WTC11 (cell line): ENCODE data around the gene HMGCL. TPM values are rescaled to one million over a fixed set of nuclear protein-coding genes. Genes with fewer than 3 reads are reported as not detected.

Source experiments
- ATAC-seq: fragments of 200-7000 bp; cut with Tn5 transposase; 2 replicates; pipeline ENCODE4 v1.10.0; 2021; ENCODE audit warnings: mild to moderate bottlenecking, moderate library complexity
- CTCF ChIA-PET: fragments of 300-600 bp; sonication (Branson Sonifier 250); formaldehyde crosslinking; loops from one replicate; lab custom pipeline; 2021; ENCODE audit warnings: antibody characterized with exemption; lab: Charles Lee
- POLR2A ChIA-PET: fragments of 350-600 bp; sonication (Branson Sonifier 250); formaldehyde crosslinking; loops from one replicate; lab custom pipeline; 2021; ENCODE audit warnings: antibody characterized with exemption; lab: Charles Lee
- DNase-seq: peaks from one replicate; pipeline ENCODE4 v3.0.0; 2021; ENCODE audit warnings: low spot score
- H3K27ac Mint-ChIP-seq: 2 replicates; pipeline ENCODE4 v1.8.0; 2021; ENCODE audit warnings: mixed read lengths
- H3K27me3 Mint-ChIP-seq: 2 replicates; pipeline ENCODE4 v1.8.0; 2021; ENCODE audit warnings: low read depth, mild to moderate bottlenecking, moderate library complexity, mixed read lengths
- H3K36me3 Mint-ChIP-seq: 2 replicates; pipeline ENCODE4 v1.8.0; 2021; ENCODE audit warnings: mixed read lengths
- H3K4me1 Mint-ChIP-seq: 2 replicates; pipeline ENCODE4 v1.8.0; 2022; ENCODE audit warnings: mixed read lengths
- H3K4me3 Mint-ChIP-seq: 2 replicates; pipeline ENCODE4 v1.8.0; 2021; ENCODE audit warnings: mild to moderate bottlenecking, moderate library complexity, mixed read lengths
- H3K9me3 Mint-ChIP-seq: 2 replicates; pipeline ENCODE4 v1.8.0; 2021; ENCODE audit warnings: mixed read lengths
- AFF4 ChIP-seq: sonication (generic); formaldehyde crosslinking; IDR thresholded peaks from 2 replicates; pipeline ENCODE4 v1.8.1; 2023; ENCODE audit warnings: mild to moderate bottlenecking, missing genetic modification reagents, borderline replicate concordance
- ARID4B ChIP-seq: sonication (generic); formaldehyde crosslinking; IDR thresholded peaks from 2 replicates; pipeline ENCODE4 v1.8.0; 2023; ENCODE audit warnings: missing genetic modification reagents, mild to moderate bottlenecking, borderline replicate concordance
- ATF6 ChIP-seq: sonication (generic); formaldehyde crosslinking; IDR thresholded peaks from 2 replicates; pipeline ENCODE4 v1.8.1; 2023; ENCODE audit warnings: mild to moderate bottlenecking, missing genetic modification reagents
- E2F1 ChIP-seq: sonication (generic); formaldehyde crosslinking; IDR thresholded peaks from 2 replicates; pipeline ENCODE4 v1.8.0; 2022; ENCODE audit warnings: mild to moderate bottlenecking, missing genetic modification reagents
- GABPB1 ChIP-seq: sonication (generic); formaldehyde crosslinking; IDR thresholded peaks from 2 replicates; pipeline ENCODE4 v1.8.1; 2023; ENCODE audit warnings: mild to moderate bottlenecking, missing genetic modification reagents
- GRHL2 ChIP-seq: fragments of 250-450 bp; sonication (Bioruptor Pico); IDR thresholded peaks from 2 replicates; pipeline ENCODE4 v1.8.0; 2022; ENCODE audit warnings: mild to moderate bottlenecking, moderate library complexity; ENCODE audit not compliant: insufficient replicate concordance, severe bottlenecking
- GTF2I ChIP-seq: fragments of 250-450 bp; sonication (Bioruptor Pico); conservative IDR thresholded peaks from 2 replicates; pipeline ENCODE4 v1.4.0; 2021; ENCODE audit warnings: mild to moderate bottlenecking
- IRF1 ChIP-seq: sonication (generic); formaldehyde crosslinking; IDR thresholded peaks from 2 replicates; pipeline ENCODE4 v1.8.0; 2023; ENCODE audit warnings: missing genetic modification reagents
- JAZF1 ChIP-seq: fragments of 250-450 bp; sonication (Bioruptor Pico); IDR thresholded peaks from 2 replicates; pipeline ENCODE4 v1.9.0; 2021; ENCODE audit warnings: moderate library complexity, mild to moderate bottlenecking, inconsistent platforms
- NR1H2 ChIP-seq: sonication (generic); formaldehyde crosslinking; IDR thresholded peaks from 2 replicates; pipeline ENCODE4 v1.9.0; 2021; ENCODE audit warnings: mild to moderate bottlenecking, moderate library complexity, missing genetic modification reagents
- PRDM15 ChIP-seq: sonication (generic); formaldehyde crosslinking; IDR thresholded peaks from 2 replicates; pipeline ENCODE4 v1.8.0; 2022; ENCODE audit warnings: missing genetic modification reagents
- SMAD3 ChIP-seq: sonication (generic); formaldehyde crosslinking; IDR thresholded peaks from 2 replicates; pipeline ENCODE4 v1.8.0; 2022; ENCODE audit warnings: missing genetic modification reagents, mild to moderate bottlenecking, borderline replicate concordance
- SMAD4 ChIP-seq: sonication (generic); formaldehyde crosslinking; IDR thresholded peaks from 2 replicates; pipeline ENCODE4 v1.8.0; 2022; ENCODE audit warnings: mild to moderate bottlenecking, missing genetic modification reagents
- SOX15 ChIP-seq: fragments of 250-450 bp; sonication (Bioruptor Pico); IDR thresholded peaks from 2 replicates; pipeline ENCODE4 v1.9.0; 2021; ENCODE audit warnings: mild to moderate bottlenecking
- SP1 ChIP-seq: sonication (generic); formaldehyde crosslinking; conservative IDR thresholded peaks from 2 replicates; pipeline ENCODE4 v1.8.1; 2022; ENCODE audit warnings: missing genetic modification reagents
- ZMAT4 ChIP-seq: fragments of 250-450 bp; sonication (Bioruptor Pico); IDR thresholded peaks from 2 replicates; pipeline ENCODE4 v1.9.0; 2021; ENCODE audit warnings: mild to moderate bottlenecking
- ZNF121 ChIP-seq: sonication (generic); formaldehyde crosslinking; IDR thresholded peaks from 2 replicates; pipeline ENCODE4 v1.8.0; 2023; ENCODE audit warnings: missing genetic modification reagents
- total RNA-seq: library from RNA; stranded (reverse); gene quantifications from 3 replicates; pipeline ENCODE4 v1.2.3, GENCODE V29; 2021

HMGCL gene
- total RNA-seq, 1 experiment from 2014 or later, result 22.7 TPM

- TF ChIP-seq ARID4B (CRISPR knock-in tag) (no peak), SMAD4 (CRISPR knock-in tag) (no peak), GABPB1 (CRISPR knock-in tag) (no peak), NR1H2 (CRISPR knock-in tag) (no peak), IRF1 (CRISPR knock-in tag) (no peak), GTF2I (CRISPR knock-in tag) (no peak), GRHL2 (CRISPR knock-in tag) (no peak), PRDM15 (CRISPR knock-in tag) (no peak), E2F1 (no peak)
Measured at GRCh38 chr1:23838401-23838866, 13.2 kb upstream of the HMGCL start (continued).

- H3K27ac Mint-ChIP-seq, result no peak overlapping the region
- ChIA-PET POLR2A (no interaction called here), CTCF (interaction anchor here (0.8 to 1.0 kb wide), 3 partner anchors 27 to 79 kb away, joined by 3 to 4 read pairs (median 3); no protein-coding TSS in a partner anchor)
- peaks cover 35% of the 10 kb centered on the region for H3K27me3 Mint-ChIP-seq
- TF ChIP-seq SMAD3 (CRISPR knock-in tag), result no peak
- no peaks in the 10 kb centered on the region for H3K36me3 Mint-ChIP-seq
- peak overlapping the region; percentile 73 for H3K4me3 Mint-ChIP-seq
- H3K4me1 Mint-ChIP-seq, result peaks cover 8% of the 10 kb centered on the region
- ATAC-seq (peak; percentile 18), DNase-seq (peak; percentile 16)
- H3K9me3 Mint-ChIP-seq, result no peaks in the 10 kb centered on the region
Measured at GRCh38 chr1:23837908-23838307, 12.7 kb upstream of the HMGCL start.

- Mint-ChIP-seq H3K9me3 (no peaks in the 10 kb centered on the region), H3K4me3 (no peak overlapping the region), H3K27me3 (peaks cover 22% of the 10 kb centered on the region), H3K4me1 (peaks cover 8% of the 10 kb centered on the region), H3K36me3 (no peaks in the 10 kb centered on the region), H3K27ac (no peak overlapping the region)
- ChIA-PET POLR2A (no interaction called here), CTCF (interaction anchor here (1.4 kb wide), 1 partner anchor 25 kb away, joined by 5 read pairs; no protein-coding TSS in a partner anchor)
- ATAC-seq (no peak), DNase-seq (no peak)
- TF ChIP-seq ZNF121 (CRISPR knock-in tag), result no peak
- TF ChIP-seq ATF6, result no peak
- no peak for TF ChIP-seq AFF4
- TF ChIP-seq JAZF1 (CRISPR knock-in tag), result no peak
- TF ChIP-seq SOX15 (CRISPR knock-in tag), result no peak
- no peak for TF ChIP-seq ZMAT4 (CRISPR knock-in tag)
- TF ChIP-seq SP1, result no peak
Measured at GRCh38 chr1:23836037-23836436, 10.8 kb upstream of the HMGCL start.
